H1 (cell line): ENCODE data around the gene CCDC7. TPM values are rescaled to one million over a fixed set of nuclear protein-coding genes. Genes with fewer than 3 reads are reported as not detected.

Experiments
- CTCF ChIA-PET: fragments of 300-600 bp; sonication (Branson Sonifier 250); formaldehyde crosslinking; loops from one replicate; lab custom pipeline; 2021; ENCODE audit not compliant: partially characterized antibody; lab: Charles Lee
- POLR2A ChIA-PET: fragments of 300-600 bp; sonication (Branson Sonifier 250); formaldehyde crosslinking; loops from one replicate; lab custom pipeline; 2021; ENCODE audit warnings: inconsistent platforms; ENCODE audit not compliant: partially characterized antibody; lab: Charles Lee
- DNase-seq, 2 experiments: peaks; one replicate each; pipeline versions ENCODE4 v3.0.0 to v3.0.0-alpha.2; 2010 to 2022; ENCODE audit warnings: low spot score in 2 of 2, low read depth in 1 of 2, mixed read lengths in 1 of 2
- FAIRE-seq: peaks from 2 replicates; lab custom pipeline; 2011; peaks lifted over from hg19 to GRCh38; lab: Jason Lieb, UNC
- H2AFZ ChIP-seq: 2 replicates; pipeline ENCODE4 v1.8.1; 2012; ENCODE audit warnings: low read length, inconsistent platforms
- H2AK5ac ChIP-seq: 2 replicates; pipeline ENCODE4 v1.6.1; 2013; ENCODE audit warnings: low read depth, low read length
- H2BK120ac ChIP-seq: replicated peaks from 2 replicates; pipeline ENCODE3; 2013; ENCODE audit warnings: low read depth, low read length, inconsistent platforms
- H2BK12ac ChIP-seq: 2 replicates; pipeline ENCODE4 v1.6.1; 2013; ENCODE audit warnings: low read depth, low read length
- H2BK15ac ChIP-seq: 2 replicates; pipeline ENCODE4 v1.6.1; 2013; ENCODE audit warnings: low read length
- H2BK20ac ChIP-seq: 2 replicates; pipeline ENCODE4 v1.6.1; 2013; ENCODE audit warnings: low read length
- H2BK5ac ChIP-seq: 2 replicates; pipeline ENCODE4 v1.6.1; 2013; ENCODE audit warnings: low read depth, low read length
- H3K14ac ChIP-seq: 2 replicates; pipeline ENCODE4 v1.6.1; 2013; ENCODE audit warnings: inconsistent platforms; ENCODE audit not compliant: insufficient read length
- H3K18ac ChIP-seq: 2 replicates; pipeline ENCODE4 v1.6.1; 2013; ENCODE audit warnings: low read length; ENCODE audit errors: extremely low read depth
- H3K23ac ChIP-seq: 2 replicates; pipeline ENCODE4 v1.6.1; 2013; ENCODE audit warnings: inconsistent platforms; ENCODE audit not compliant: insufficient read length
- H3K23me2 ChIP-seq: 2 replicates; pipeline ENCODE4 v1.6.1; 2013; ENCODE audit warnings: low read depth, low read length
- H3K27ac ChIP-seq: 2 replicates; pipeline ENCODE4 v1.6.1; 2011; ENCODE audit warnings: low read depth, low read length, inconsistent platforms
- H3K27me3 ChIP-seq, 4 experiments: replicated peaks in 1 of 4; 1 replicate in 1 of 4; 2 replicates in 3 of 4; pipeline versions ENCODE4 v1.6.1 to v1.8.1; 2011 to 2013; ENCODE audit warnings: low read length in 3 of 4, mild to moderate bottlenecking in 3 of 4, inconsistent platforms in 2 of 4, mixed read lengths in 2 of 4, moderate library complexity in 1 of 4; ENCODE audit not compliant: control insufficient read depth in 3 of 4, insufficient read depth in 3 of 4; ENCODE audit errors: extremely low read depth in 1 of 4
- H3K36me3 ChIP-seq, 4 experiments: 2 replicates each; pipeline versions ENCODE4 v1.6.1 to v1.8.1; 2011 to 2013; ENCODE audit warnings: mild to moderate bottlenecking in 4 of 4, low read length in 3 of 4, moderate library complexity in 2 of 4, control low read depth in 1 of 4, inconsistent platforms in 1 of 4; ENCODE audit not compliant: insufficient read depth in 4 of 4, control insufficient read depth in 2 of 4
- H3K4ac ChIP-seq: replicated peaks from 2 replicates; pipeline ENCODE3; 2013; ENCODE audit warnings: low read length, low read depth, mixed read lengths, inconsistent platforms; ENCODE audit not compliant: insufficient read length
- H3K4me1 ChIP-seq, 4 experiments: replicated peaks in 1 of 4; 1 replicate in 1 of 4; 2 replicates in 3 of 4; pipeline versions ENCODE4 v1.6.1 to v1.8.1; 2011 to 2013; ENCODE audit warnings: low read length in 3 of 4, inconsistent platforms in 2 of 4, mixed read lengths in 1 of 4; ENCODE audit not compliant: insufficient read depth in 4 of 4, control insufficient read depth in 3 of 4
- H3K4me2 ChIP-seq, 2 experiments: 2 replicates each; pipeline versions ENCODE4 v1.6.1 to v1.8.1; 2011 to 2013; ENCODE audit warnings: low read depth in 2 of 2, low read length in 2 of 2, control low read depth in 1 of 2, inconsistent platforms in 1 of 2, mild to moderate bottlenecking in 1 of 2; ENCODE audit not compliant: insufficient read depth in 1 of 2
- H3K4me3 ChIP-seq, 4 experiments: fragments of 200-600, 300-600 bp in 1 of 4; sonication (generic), shearing (Covaris generic), sonication (Bioruptor Twin) in 1 of 4; 2 replicates each; pipeline versions ENCODE4 v1.5.1 to v1.8.1; 2011 to 2016; ENCODE audit warnings: low read length in 4 of 4, low read depth in 3 of 4, control low read depth in 2 of 4, inconsistent platforms in 2 of 4, mild to moderate bottlenecking in 2 of 4, mixed read lengths in 1 of 4, moderate library complexity in 1 of 4; ENCODE audit not compliant: insufficient read depth in 2 of 4; ENCODE audit errors: extremely low read depth in 1 of 4
- H3K56ac ChIP-seq: replicated peaks from 2 replicates; pipeline ENCODE3; 2013; ENCODE audit warnings: low read depth, mild to moderate bottlenecking, mixed read lengths, low read length, inconsistent platforms; ENCODE audit not compliant: insufficient read length
- H3K79me1 ChIP-seq: 2 replicates; pipeline ENCODE4 v1.6.1; 2013; ENCODE audit warnings: low read depth, low read length, control low read depth
- H3K79me2 ChIP-seq, 2 experiments: 2 replicates each; pipeline versions ENCODE4 v1.6.1 to v1.8.1; 2012 to 2013; ENCODE audit warnings: low read length in 2 of 2, mild to moderate bottlenecking in 2 of 2, inconsistent platforms in 1 of 2; ENCODE audit not compliant: insufficient read depth in 2 of 2, control insufficient read depth in 1 of 2
- H3K9ac ChIP-seq, 4 experiments: replicated peaks in 1 of 4; 1 replicate in 1 of 4; 2 replicates in 3 of 4; pipeline versions ENCODE4 v1.6.1 to v1.8.1; 2011 to 2013; ENCODE audit warnings: low read depth in 3 of 4, low read length in 3 of 4, control low read depth in 2 of 4, mild to moderate bottlenecking in 2 of 4, moderate library complexity in 2 of 4, inconsistent platforms in 1 of 4; ENCODE audit errors: extremely low read depth in 1 of 4
- H3K9me3 ChIP-seq, 2 experiments: 2 replicates each; pipeline versions ENCODE4 v1.6.1 to v1.8.1; 2012 to 2013; ENCODE audit warnings: mild to moderate bottlenecking in 2 of 2, moderate library complexity in 2 of 2, control low read depth in 1 of 2, inconsistent platforms in 1 of 2, low read depth in 1 of 2, low read length in 1 of 2, mixed read lengths in 1 of 2; ENCODE audit not compliant: insufficient read depth in 2 of 2
- H4K20me1 ChIP-seq, 2 experiments: replicated peaks in 1 of 2; 2 replicates each; pipeline versions ENCODE3 to v1.8.1; 2011 to 2013; ENCODE audit warnings: inconsistent platforms in 2 of 2, low read length in 2 of 2, mild to moderate bottlenecking in 1 of 2; ENCODE audit not compliant: insufficient read depth in 2 of 2, control insufficient read depth in 1 of 2
- H4K5ac ChIP-seq: 2 replicates; pipeline ENCODE4 v1.6.1; 2013; ENCODE audit warnings: low read length, low read depth, mixed read lengths, inconsistent platforms; ENCODE audit not compliant: insufficient read length
- H4K8ac ChIP-seq: 2 replicates; pipeline ENCODE4 v1.8.0; 2013; ENCODE audit warnings: mild to moderate bottlenecking, moderate library complexity, low read length, inconsistent platforms; ENCODE audit not compliant: insufficient read depth; ENCODE audit errors: extremely low read depth
- H4K91ac ChIP-seq: replicated peaks from 2 replicates; pipeline ENCODE3; 2013; ENCODE audit warnings: low read length, mixed read lengths, inconsistent platforms; ENCODE audit not compliant: insufficient read length
- BCL11A ChIP-seq, 2 experiments: IDR thresholded peaks; one replicate each; pipeline ENCODE4 v1.6.1; 2011; ENCODE audit warnings: low read depth in 2 of 2, low read length in 2 of 2, mild to moderate bottlenecking in 2 of 2
- EGR1 ChIP-seq: IDR thresholded peaks from 2 replicates; pipeline ENCODE4 v1.6.1; 2011; ENCODE audit warnings: low read depth, low read length, borderline replicate concordance
- GABPA ChIP-seq: IDR thresholded peaks from 2 replicates; pipeline ENCODE4 v1.6.1; 2011; ENCODE audit warnings: mild to moderate bottlenecking, low read length, moderate library complexity, borderline replicate concordance; ENCODE audit not compliant: insufficient read depth
- JUND ChIP-seq: IDR thresholded peaks from 2 replicates; pipeline ENCODE4 v1.6.1; 2011; ENCODE audit warnings: mild to moderate bottlenecking, improper control_type of control experiment, low read length
- KDM1A ChIP-seq: fragments of 200-600, 300-600 bp; sonication (generic); IDR thresholded peaks from 2 replicates; pipeline ENCODE4 v1.7.1; 2016; ENCODE audit warnings: mild to moderate bottlenecking, low read length, borderline replicate concordance
- KDM5A ChIP-seq: fragments of 200-600 bp; IDR thresholded peaks from 2 replicates; pipeline ENCODE4 v1.7.1; 2012; ENCODE audit warnings: mild to moderate bottlenecking, low read length, inconsistent platforms, mixed read lengths
- RFX5 ChIP-seq: IDR thresholded peaks from 2 replicates; pipeline ENCODE4 v1.6.1; 2011; ENCODE audit warnings: low read depth, low read length, improper control_type of control experiment, borderline replicate concordance
- SP2 ChIP-seq: IDR thresholded peaks from 2 replicates; pipeline ENCODE4 v1.6.1; 2012; ENCODE audit warnings: mild to moderate bottlenecking, low read length, inconsistent platforms
- SP4 ChIP-seq: IDR thresholded peaks from 2 replicates; pipeline ENCODE4 v1.6.1; 2012; ENCODE audit warnings: low read length, inconsistent platforms
- TEAD4 ChIP-seq: IDR thresholded peaks from 2 replicates; pipeline ENCODE4 v1.6.1; 2012; ENCODE audit warnings: low read depth, low read length, inconsistent platforms, mixed read lengths
- WGBS, 2 experiments: shearing (Covaris generic) in 1 of 2; methylation state at CpG; one replicate each; pipeline versions ENCODE4 v1.1.6 to v1.1.7; 2013 to 2015; ENCODE audit warnings: low lambda C conversion rate in 2 of 2, mixed read lengths in 2 of 2, inconsistent platforms in 1 of 2, low coverage in 1 of 2, missing lambda C conversion rate in 1 of 2; ENCODE audit not compliant: insufficient replicate concordance in 2 of 2, insufficient coverage in 1 of 2, insufficient read length in 1 of 2; ENCODE audit errors: extremely low coverage in 1 of 2, missing lambda C conversion rate in 1 of 2; 5-methylcytosine and 5-hydroxymethylcytosine counted together
- polyA plus RNA-seq, 7 experiments: library from polyadenylated mRNA; depleted of rRNA in 3 of 7; stranded (reverse) in 5 of 7; unstranded in 2 of 7; fragments of >200 nt in 5 of 7; fragments of 200-250 nt in 2 of 7; gene quantifications; 1 replicate in 5 of 7; 2 replicates in 1 of 7; 4 replicates in 1 of 7; pipeline versions ENCODE4 v1.2.1 to v1.2.3, GENCODE V29; 2011 to 2013; ENCODE audit warnings: missing spikeins in 2 of 7, mixed read lengths in 2 of 7
- total RNA-seq: library from RNA; stranded (reverse); fragmentation: NEBNext Ultra II Directional; extraction: Animal tissue kit (Norgen Biotek cat#: 25700); gene quantifications from 2 replicates; pipeline ENCODE4 v1.2.1, GENCODE V29; 2021
- TF ChIP-seq, protein P1 (sequence below): IDR thresholded peaks from 2 replicates; pipeline ENCODE4 v1.6.1; 2011; ENCODE audit warnings: low read depth, mild to moderate bottlenecking, low read length; ENCODE audit not compliant: insufficient read depth
- TF ChIP-seq, protein P2 (sequence below): IDR thresholded peaks from 2 replicates; pipeline ENCODE4 v1.6.1; 2011; ENCODE audit warnings: low read length, improper control_type of control experiment

CCDC7 gene
- total and polyA plus RNA-seq, 2 of the 8 experiments (the other 6 are each of a cell fraction or from before 2014, with no cell fraction given): 0.18 to 0.74 TPM

DNA sequence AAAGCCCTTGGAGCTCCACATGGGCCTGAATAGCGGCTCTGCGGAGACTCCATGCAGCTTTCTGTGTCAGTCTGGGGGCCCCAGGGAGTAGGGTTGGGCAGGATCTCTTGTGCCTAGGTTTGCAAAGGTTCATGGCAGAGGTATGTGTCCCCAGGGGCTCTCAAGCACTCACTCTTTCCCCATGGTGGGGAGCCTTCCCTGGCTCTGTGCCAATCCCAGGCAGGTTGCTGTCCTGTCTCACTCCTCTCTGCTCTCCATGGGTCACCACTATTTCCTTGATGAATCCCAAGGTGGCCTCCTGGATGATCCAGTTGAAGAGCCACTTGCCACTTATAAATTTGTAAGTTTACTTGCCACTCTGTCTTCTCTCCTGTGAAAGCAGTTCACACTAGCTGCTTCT lies 238.4 kb downstream of the CCDC7 start:
- ChIA-PET CTCF (no interaction called here), POLR2A (no interaction called here)
- no peak for FAIRE-seq
- no peak overlapping the region for H2BK5ac ChIP-seq
- H2BK15ac ChIP-seq: no peak overlapping the region
- no peak overlapping the region for H3K4me2 ChIP-seq
- H3K4me3 ChIP-seq: no peak overlapping the region
- H4K20me1 ChIP-seq: no peaks in the 10 kb centered on the region
- no peaks in the 10 kb centered on the region for H3K23me2 ChIP-seq
- H3K27me3 ChIP-seq: no peaks in the 10 kb centered on the region
- no peak overlapping the region for H2BK120ac ChIP-seq
- no peak overlapping the region for H3K14ac ChIP-seq
- no peak overlapping the region for H2BK20ac ChIP-seq
- H3K36me3 ChIP-seq: no peaks in the 10 kb centered on the region
- no peak overlapping the region for H4K8ac ChIP-seq
- H3K79me2 ChIP-seq: no peaks in the 10 kb centered on the region
- no peak overlapping the region for H3K9ac ChIP-seq
- H3K79me1 ChIP-seq: no peaks in the 10 kb centered on the region
- WGBS, 2 experiments: 95% methylated on average over 2 of the region's 2 CpGs; no CpG with 5 or more reads in 1 of the 2 experiments
- H3K4ac ChIP-seq: no peak overlapping the region
- no peak overlapping the region for H3K23ac ChIP-seq
- no peak overlapping the region for H2AK5ac ChIP-seq
- no peak overlapping the region for H3K56ac ChIP-seq
- H3K18ac ChIP-seq: no peak overlapping the region
- H2BK12ac ChIP-seq: no peak overlapping the region
- no peak overlapping the region for H4K91ac ChIP-seq
- H4K5ac ChIP-seq: no peak overlapping the region
- no peak for DNase-seq
- H2AFZ ChIP-seq: no peak overlapping the region
- H3K27ac ChIP-seq: no peak overlapping the region
- no peaks in the 10 kb centered on the region for H3K4me1 ChIP-seq
- peaks cover 0 to 3% of the 10 kb centered on the region in 2 experiments; a peak in 2 of 4 replicates for H3K9me3 ChIP-seq
- TF ChIP-seq SP2 (no peak), GABPA (no peak), KDM5A (no peak), TEAD4 (no peak), KDM1A (no peak), JUND (no peak), RFX5 (no peak), SP4 (no peak), BCL11A (IDR thresholded peaks at IDR 0.05; ENCODE audit: low read depth in 2 of 2, low read length in 2 of 2) (no peak), EGR1 (no peak)
- TF ChIP-seq, protein P1, sequence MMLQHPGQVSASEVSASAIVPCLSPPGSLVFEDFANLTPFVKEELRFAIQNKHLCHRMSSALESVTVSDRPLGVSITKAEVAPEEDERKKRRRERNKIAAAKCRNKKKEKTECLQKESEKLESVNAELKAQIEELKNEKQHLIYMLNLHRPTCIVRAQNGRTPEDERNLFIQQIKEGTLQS: no peak
- TF ChIP-seq, protein P2, sequence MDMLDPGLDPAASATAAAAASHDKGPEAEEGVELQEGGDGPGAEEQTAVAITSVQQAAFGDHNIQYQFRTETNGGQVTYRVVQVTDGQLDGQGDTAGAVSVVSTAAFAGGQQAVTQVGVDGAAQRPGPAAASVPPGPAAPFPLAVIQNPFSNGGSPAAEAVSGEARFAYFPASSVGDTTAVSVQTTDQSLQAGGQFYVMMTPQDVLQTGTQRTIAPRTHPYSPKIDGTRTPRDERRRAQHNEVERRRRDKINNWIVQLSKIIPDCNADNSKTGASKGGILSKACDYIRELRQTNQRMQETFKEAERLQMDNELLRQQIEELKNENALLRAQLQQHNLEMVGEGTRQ: no peak
